GM10266 (cell line): Measurements from ENCODE around the gene CFH.
"Not testable (repeated sequence)": the region's sequence is repeated elsewhere in the genome, so short reads cannot be mapped to it uniquely, and the experiment has no call there.

Experiments used
- DNase-seq: peaks from one replicate; pipeline ENCODE4 v3.0.0; 2012; ENCODE audit errors: extremely low spot score
- TF ChIP-seq, protein P1 (sequence below): IDR thresholded peaks from 2 replicates; pipeline ENCODE4 v1.5.1; 2012; ENCODE audit warnings: mild to moderate bottlenecking, low read depth; ENCODE audit not compliant: control insufficient read depth, insufficient read depth; ENCODE audit errors: missing control alignments

CFH gene

GRCh38 chr1:196623079-196623478, 28.8 kb upstream of the CFH start:
- TF ChIP-seq, protein P1, sequence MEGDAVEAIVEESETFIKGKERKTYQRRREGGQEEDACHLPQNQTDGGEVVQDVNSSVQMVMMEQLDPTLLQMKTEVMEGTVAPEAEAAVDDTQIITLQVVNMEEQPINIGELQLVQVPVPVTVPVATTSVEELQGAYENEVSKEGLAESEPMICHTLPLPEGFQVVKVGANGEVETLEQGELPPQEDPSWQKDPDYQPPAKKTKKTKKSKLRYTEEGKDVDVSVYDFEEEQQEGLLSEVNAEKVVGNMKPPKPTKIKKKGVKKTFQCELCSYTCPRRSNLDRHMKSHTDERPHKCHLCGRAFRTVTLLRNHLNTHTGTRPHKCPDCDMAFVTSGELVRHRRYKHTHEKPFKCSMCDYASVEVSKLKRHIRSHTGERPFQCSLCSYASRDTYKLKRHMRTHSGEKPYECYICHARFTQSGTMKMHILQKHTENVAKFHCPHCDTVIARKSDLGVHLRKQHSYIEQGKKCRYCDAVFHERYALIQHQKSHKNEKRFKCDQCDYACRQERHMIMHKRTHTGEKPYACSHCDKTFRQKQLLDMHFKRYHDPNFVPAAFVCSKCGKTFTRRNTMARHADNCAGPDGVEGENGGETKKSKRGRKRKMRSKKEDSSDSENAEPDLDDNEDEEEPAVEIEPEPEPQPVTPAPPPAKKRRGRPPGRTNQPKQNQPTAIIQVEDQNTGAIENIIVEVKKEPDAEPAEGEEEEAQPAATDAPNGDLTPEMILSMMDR: no peak
- no peak for DNase-seq

DNA sequence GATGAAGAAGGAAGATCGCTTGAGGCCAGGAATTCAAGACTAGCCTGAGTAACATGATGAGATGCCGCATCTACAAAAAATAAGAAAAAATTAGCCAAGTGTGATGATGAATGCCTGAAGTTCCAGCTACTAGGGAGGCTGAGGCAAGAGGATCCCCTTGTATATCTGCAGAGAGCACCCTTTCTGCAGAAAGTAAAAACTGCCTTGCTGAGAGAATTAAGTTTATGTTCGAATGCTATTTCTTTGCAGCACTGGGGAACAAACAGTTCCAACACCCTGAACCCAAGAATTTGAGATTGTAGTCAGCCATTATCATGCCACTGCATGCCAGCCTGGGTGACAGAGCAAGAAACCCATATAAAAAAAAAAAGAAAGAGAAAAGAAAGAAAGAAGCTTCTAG, 23.0 kb upstream of the CFH start:
- TF ChIP-seq, protein P1: no peak
- no peak for DNase-seq

DNA sequence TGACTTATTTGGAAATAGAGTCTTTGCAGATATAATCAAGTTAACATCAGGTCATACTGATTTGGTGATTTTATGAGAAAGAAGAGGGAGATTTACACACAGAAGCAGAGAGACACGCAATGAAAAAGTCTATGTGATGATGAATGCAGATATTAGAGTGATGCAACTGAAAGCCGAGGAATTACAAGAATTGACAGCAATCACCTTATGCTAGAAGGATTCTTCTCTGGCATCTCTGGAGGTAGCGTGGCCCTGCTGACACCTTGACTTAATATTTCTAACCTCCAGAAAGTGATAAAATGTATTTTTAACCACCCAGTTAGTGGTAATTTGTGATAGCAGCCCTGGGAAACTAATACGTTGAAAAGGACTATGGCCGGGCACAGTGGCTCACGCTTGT, 14.2 kb upstream of the CFH start:
- no peak for DNase-seq
- TF ChIP-seq, protein P1: no peak

- no peak for DNase-seq
Measured at GRCh38 chr1:196638466-196638865, 13.4 kb upstream of the CFH start.

GRCh38 chr1:196639291-196639690, 12.6 kb upstream of the CFH start:
- DNase-seq: not testable (repeated sequence)

More at GRCh38 chr1:196638466-196638865, 13.4 kb upstream of the CFH start:
- TF ChIP-seq, protein P1: no peak

- TF ChIP-seq, protein P1: no peak
- no peak for DNase-seq
Measured at GRCh38 chr1:196640976-196641375, 10.9 kb upstream of the CFH start.

DNA sequence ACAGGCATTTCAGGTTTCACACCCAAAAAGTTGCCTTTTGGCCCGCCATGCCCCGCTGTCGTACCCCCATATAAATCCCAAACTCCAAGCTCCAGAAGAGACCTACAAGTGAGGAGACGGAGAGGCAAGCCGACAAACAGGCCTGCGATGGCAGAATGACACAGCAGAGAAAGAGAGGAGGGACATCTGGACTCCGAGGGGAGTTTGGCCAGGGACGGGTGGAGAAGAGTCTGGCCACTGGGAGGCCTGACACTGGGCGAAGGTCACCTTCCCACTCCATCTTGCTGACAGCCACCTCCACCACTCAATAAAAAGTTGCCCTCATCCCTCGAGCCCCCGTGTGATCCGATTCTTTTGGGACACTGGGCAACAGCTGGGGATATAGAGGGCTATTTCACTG, 1.9 kb upstream of the CFH start:
- TF ChIP-seq, protein P1: no peak
- DNase-seq: no peak

DNA sequence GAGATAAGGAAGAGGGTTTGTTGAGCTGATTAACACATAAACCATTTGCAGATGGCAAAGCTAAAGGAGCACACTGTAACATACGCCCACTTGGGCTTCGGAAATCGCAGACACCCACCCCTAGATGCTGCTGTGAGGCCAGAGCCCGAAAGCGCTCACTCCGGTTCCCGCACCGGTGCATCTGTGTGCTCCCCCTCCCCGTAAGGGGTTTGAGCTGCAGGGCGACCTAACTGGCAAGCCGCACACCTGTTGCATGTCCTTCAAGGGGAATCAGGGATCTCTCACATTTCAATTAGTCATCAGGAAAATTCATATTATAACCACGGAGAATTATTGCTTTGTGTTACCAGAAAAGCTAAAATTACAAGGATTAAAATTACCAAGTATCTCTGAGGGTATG, 1.4 kb upstream of the CFH start:
- DNase-seq: no peak
- TF ChIP-seq, protein P1: no peak
